GM21723 (cell line): ENCODE data around the gene CNTNAP1.
"Not testable (repeated sequence)": the region's sequence is repeated elsewhere in the genome, so short reads cannot be mapped to it uniquely, and the experiment has no call there.

Experiments used
- ATAC-seq: cut with Tn5 transposase; IDR thresholded peaks from one replicate; pipeline ENCODE4 v1.9.1; 2021; ENCODE audit warnings: mild to moderate bottlenecking, moderate library complexity; ENCODE audit not compliant: unreplicated experiment

The CNTNAP1 gene

GRCh38 chr17:42723636-42724035 is 41.3 kb downstream of the CNTNAP1 start:
- no peak for ATAC-seq

GRCh38 chr17:42725143-42725542 is 42.8 kb downstream of the CNTNAP1 start:
- ATAC-seq, result no peak

- ATAC-seq, result no peak
Measured at GRCh38 chr17:42740699-42741098, 58.4 kb downstream of the CNTNAP1 start.

- not testable (repeated sequence) for ATAC-seq
Measured at GRCh38 chr17:42742916-42743315, 60.6 kb downstream of the CNTNAP1 start.

GRCh38 chr17:42743595-42744282 is 61.4 kb downstream of the CNTNAP1 start:
- ATAC-seq, result no peak

GRCh38 chr17:42744283-42744805 is 62.0 kb downstream of the CNTNAP1 start:
- peak; percentile 51 for ATAC-seq

- peak; percentile 72 for ATAC-seq
Measured at GRCh38 chr17:42744806-42745617, 62.7 kb downstream of the CNTNAP1 start, which contains the start of gene EZH1. TSS of gene EZH1 (minus strand) at chr17:42745040. CDS start at chr17:42728941, 16,099 bp downstream.

- no peak for ATAC-seq
Measured at GRCh38 chr17:42748202-42748907, 66.0 kb downstream of the CNTNAP1 start.

- no peak for ATAC-seq
Measured at GRCh38 chr17:42748908-42749798, 66.8 kb downstream of the CNTNAP1 start.
